NCI-H82 treated with DMSO at 0.1 percent for 48 hours (cell line): ENCODE results near the gene PTPRH.
"Not testable (repeated sequence)": the region's sequence is repeated elsewhere in the genome, so short reads cannot be mapped to it uniquely, and the experiment has no call there.

Source experiments
- DNase-seq: peaks from one replicate; lab custom pipeline; 2025; ENCODE audit not compliant: unreplicated experiment; lab: John Stamatoyannopoulos, UW

The PTPRH gene

GRCh38 chr19:55181740-55182139 is 27.6 kb downstream of the PTPRH start:
- no peak for DNase-seq

- no peak for DNase-seq
These were observed 29.5 kb downstream of the PTPRH start, which contains the start of gene SYT5 for GRCh38 chr19:55179606-55180484. Gene SYT5 (minus strand): TSS chr19:55180289. CDS start chr19:55179041, 1,248 bp downstream.

GRCh38 chr19:55178781-55179599 is 30.3 kb downstream of the PTPRH start:
- peak; percentile 57 for DNase-seq

GRCh38 chr19:55176076-55176475 is 33.2 kb downstream of the PTPRH start:
- no peak for DNase-seq

GRCh38 chr19:55175117-55175867 is 34.0 kb downstream of the PTPRH start:
- DNase-seq: no peak

- no peak for DNase-seq
These were observed 34.7 kb downstream of the PTPRH start for GRCh38 chr19:55174425-55175116.

GRCh38 chr19:55173714-55174409 is 35.4 kb downstream of the PTPRH start:
- DNase-seq: peak; percentile 57

- DNase-seq: no peak
These were observed 36.1 kb downstream of the PTPRH start for GRCh38 chr19:55173186-55173713.

- DNase-seq: no peak
These were observed 36.6 kb downstream of the PTPRH start for GRCh38 chr19:55172741-55173140.

GRCh38 chr19:55172318-55172717 is 37.0 kb downstream of the PTPRH start:
- DNase-seq: not testable (repeated sequence)

- DNase-seq: no peak
These were observed 37.9 kb downstream of the PTPRH start for GRCh38 chr19:55171440-55171839.

- DNase-seq: no peak
These were observed 40.2 kb downstream of the PTPRH start for GRCh38 chr19:55169136-55169535.

- peak; percentile 97 for DNase-seq
These were observed 42.6 kb downstream of the PTPRH start, which contains the start of gene DNAAF3 for GRCh38 chr19:55166530-55167268. Gene DNAAF3 (minus strand): TSS chr19:55166613. CDS start chr19:55166413, 200 bp downstream.

- peak; percentile 83 for DNase-seq
These were observed 43.3 kb downstream of the PTPRH start for GRCh38 chr19:55165952-55166529.

GRCh38 chr19:55161571-55162322 is 47.6 kb downstream of the PTPRH start:
- no peak for DNase-seq

GRCh38 chr19:55160986-55161365 is 48.3 kb downstream of the PTPRH start:
- no peak for DNase-seq

GRCh38 chr19:55160128-55160985 is 48.9 kb downstream of the PTPRH start:
- peak; percentile 90 for DNase-seq
